Kidney (tissue), 14 donors: ENCODE measurements around the gene NCSTN. TPM values are rescaled to one million over a fixed set of nuclear protein-coding genes. Genes with fewer than 3 reads are reported as not detected.

ENCODE experiments used
- DNase-seq, 5 donors: peaks; one replicate each; pipeline ENCODE4 v3.0.0-alpha.2; 2013 to 2020
- FAIRE-seq: peaks from 2 replicates; lab custom pipeline; 2012; peaks lifted over from hg19 to GRCh38; lab: Jason Lieb, UNC
- H3K27ac ChIP-seq, 2 donors: one replicate each; pipeline ENCODE4 v1.7.0; 2013; ENCODE audit warnings: low read depth in 2 of 2, low read length in 2 of 2, inconsistent platforms in 1 of 2
- H3K27me3 ChIP-seq: one replicate; pipeline ENCODE4 v1.7.1; 2013; ENCODE audit warnings: low read length, inconsistent platforms; ENCODE audit not compliant: control insufficient read depth, insufficient read depth
- H3K36me3 ChIP-seq, 3 donors: one replicate each; pipeline versions ENCODE4 v1.7.0 to v1.7.1; 2013; ENCODE audit warnings: low read length in 3 of 3, control low read depth in 1 of 3, inconsistent platforms in 1 of 3; ENCODE audit not compliant: insufficient read depth in 3 of 3, control insufficient read depth in 2 of 3
- H3K4me1 ChIP-seq, 3 donors: one replicate each; pipeline versions ENCODE4 v1.7.0 to v1.7.1; 2013; ENCODE audit warnings: low read length in 3 of 3, inconsistent platforms in 1 of 3, low read depth in 1 of 3; ENCODE audit not compliant: control insufficient read depth in 2 of 3, insufficient read depth in 2 of 3
- H3K4me3 ChIP-seq, 3 donors: one replicate each; pipeline versions ENCODE4 v1.7.0 to v1.8.1; 2013; ENCODE audit warnings: low read length in 3 of 3, control low read depth in 1 of 3, inconsistent platforms in 1 of 3
- H3K9ac ChIP-seq, 3 donors: one replicate each; pipeline versions ENCODE4 v1.7.0 to v1.7.1; 2013; ENCODE audit warnings: low read length in 3 of 3, control low read depth in 1 of 3, inconsistent platforms in 1 of 3
- H3K9me3 ChIP-seq, 3 donors: one replicate each; pipeline versions ENCODE4 v1.7.0 to v1.7.1; 2013; ENCODE audit warnings: low read length in 3 of 3, control low read depth in 1 of 3, inconsistent platforms in 1 of 3; ENCODE audit not compliant: control insufficient read depth in 2 of 3, insufficient read depth in 1 of 3
- CTCF ChIP-seq: IDR thresholded peaks from 3 replicates; pipeline ENCODE4 v1.5.1; 2012; ENCODE audit warnings: mild to moderate bottlenecking, moderate library complexity, borderline replicate concordance; ENCODE audit not compliant: insufficient read depth; ENCODE audit errors: extremely low read depth
- intact Hi-C: fragments of 100-400 bp; cut with DNase I; formaldehyde crosslinking; loops from one replicate; pipeline ENCODE4 v1.11.1; 2022
- polyA plus RNA-seq: library from polyadenylated mRNA; stranded (reverse); fragments of 350-450 nt; fragmentation: Illumina TruSeq; extraction: RNeasy Lipid Tissue Mini Kit (QIAGEN cat#74804); gene quantifications from one replicate; pipeline ENCODE4 v1.2.3, GENCODE V29; 2014; ENCODE audit warnings: low read depth, low replicate concordance; ENCODE audit not compliant: insufficient read depth
- total RNA-seq: library from RNA; stranded (reverse); fragmentation: NEBNext Ultra II Directional; extraction: Animal tissue kit (Norgen Biotek cat#: 25700); gene quantifications from one replicate; pipeline ENCODE4 v1.2.1, GENCODE V29; 2021
- donor health status: control.
- donor health status: control.
- donor health status: control.
- donor health status: control.
- donor health status: control.
- donor health status: DM: yes; HTN: yes; CAD: no.
- donor health status: Normal renal cell carcinoma (clear cell type).

The NCSTN gene
- total and polyA plus RNA-seq, 2 donors from 2014 or later: 73.9 to 109 TPM

GRCh38 chr1:160338580-160338979 is 4.6 kb upstream of the NCSTN start:
- no peak for TF ChIP-seq CTCF
- intact Hi-C loops: no loop called here
- H3K9ac ChIP-seq: no peak overlapping the region
- DNase-seq: no peak
- H3K27me3 ChIP-seq: no peaks in the 10 kb centered on the region
- no peak overlapping the region for H3K27ac ChIP-seq
- peaks cover 10 to 35% (median 24%) of the 10 kb centered on the region in 3 donors for H3K36me3 ChIP-seq
- no peaks in the 10 kb centered on the region for H3K9me3 ChIP-seq
- H3K4me3 ChIP-seq: no peak overlapping the region
- peaks cover 0 to 2% (median 0%) of the 10 kb centered on the region in 3 donors for H3K4me1 ChIP-seq
- no peak for FAIRE-seq

- FAIRE-seq (no peak), DNase-seq (no peak)
- TF ChIP-seq CTCF: no peak
- Histone ChIP-seq H3K4me1 (peaks cover 0 to 7% (median 2%) of the 10 kb centered on the region in 3 donors), H3K36me3 (peaks cover 5 to 24% (median 20%) of the 10 kb centered on the region in 3 donors), H3K9ac (no peak overlapping the region), H3K4me3 (no peak overlapping the region), H3K27me3 (no peaks in the 10 kb centered on the region), H3K9me3 (no peaks in the 10 kb centered on the region), H3K27ac (no peak overlapping the region)
- intact Hi-C loops: no loop called here
Measured at GRCh38 chr1:160340146-160340545, 3.0 kb upstream of the NCSTN start.

- no peak for TF ChIP-seq CTCF
- intact Hi-C loops: no loop called here
- H3K36me3 ChIP-seq: peaks cover 5 to 22% (median 20%) of the 10 kb centered on the region in 3 donors
- peaks cover 0 to 7% (median 2%) of the 10 kb centered on the region in 3 donors for H3K4me1 ChIP-seq
- no peak overlapping the region for H3K27ac ChIP-seq
- no peaks in the 10 kb centered on the region for H3K9me3 ChIP-seq
- H3K27me3 ChIP-seq: no peaks in the 10 kb centered on the region
- H3K9ac ChIP-seq: no peak overlapping the region
- no peak overlapping the region for H3K4me3 ChIP-seq
- FAIRE-seq (no peak), DNase-seq (no peak)
Measured at GRCh38 chr1:160340866-160341265, 2.3 kb upstream of the NCSTN start.

- FAIRE-seq: no peak
- DNase-seq: peak in 1 of 5 donors; percentile 9
- H3K4me1 ChIP-seq: peaks cover 0 to 7% (median 2%) of the 10 kb centered on the region in 3 donors
Measured at GRCh38 chr1:160342526-160342925, 657 bp upstream of the NCSTN start.

More at GRCh38 chr1:160342526-160342925, 657 bp upstream of the NCSTN start:
- intact Hi-C loops: no loop called here
- Histone ChIP-seq H3K4me3 (peak overlapping the region; percentile 96 to 98 (median 97)), H3K9ac (peak overlapping the region; percentile 95 to 99 (median 97)), H3K27me3 (no peaks in the 10 kb centered on the region), H3K36me3 (peaks cover 3 to 17% (median 17%) of the 10 kb centered on the region in 3 donors), H3K27ac (peak overlapping the region; percentile 87 to 95), H3K9me3 (no peaks in the 10 kb centered on the region)
- no peak for TF ChIP-seq CTCF
